CD4-positive, alpha-beta T cell (primary cell): ENCODE results near the gene MGAT5B. TPM values are rescaled to one million over a fixed set of nuclear protein-coding genes. Genes with fewer than 3 reads are reported as not detected.
"Not testable (repeated sequence)": the region's sequence is repeated elsewhere in the genome, so short reads cannot be mapped to it uniquely, and the experiment has no call there.

Source experiments
- ATAC-seq: fragments of 200-7000 bp; cut with Tn5 transposase; one replicate; pipeline ENCODE4 v1.10.0; 2022; ENCODE audit warnings: mild to moderate bottlenecking; ENCODE audit not compliant: poor library complexity
- CTCF ChIA-PET: fragments of 350-600 bp; sonication (Branson Sonifier 250); formaldehyde crosslinking; loops from one replicate; lab custom pipeline; 2021; ENCODE audit warnings: antibody characterized with exemption, inconsistent platforms; lab: Charles Lee
- POLR2A ChIA-PET: fragments of 350-600 bp; sonication (Branson Sonifier 250); formaldehyde crosslinking; loops from one replicate; lab custom pipeline; 2021; ENCODE audit warnings: antibody characterized with exemption, inconsistent platforms; lab: Charles Lee
- DNase-seq, 14 experiments: peaks; one replicate each; pipeline ENCODE4 v3.0.0-alpha.2; 2013 to 2020; ENCODE audit warnings: mixed read lengths in 2 of 14
- H3K27ac ChIP-seq, 2 donors: one replicate each; pipeline versions ENCODE4 v1.5.1 to v1.7.0; 2013; ENCODE audit warnings: low read length in 2 of 2, low read depth in 1 of 2, mild to moderate bottlenecking in 1 of 2
- H3K27me3 ChIP-seq, 2 experiments: 1 replicate in 1 of 2; 2 replicates in 1 of 2; pipeline versions ENCODE4 v1.6.1 to v1.7.0; 2013; ENCODE audit warnings: low read length in 2 of 2, control low read depth in 1 of 2, mild to moderate bottlenecking in 1 of 2, moderate library complexity in 1 of 2; ENCODE audit not compliant: insufficient read depth in 2 of 2, control insufficient read depth in 1 of 2
- H3K36me3 ChIP-seq: one replicate; pipeline ENCODE4 v1.6.1; 2013; ENCODE audit warnings: low read length, control low read depth; ENCODE audit not compliant: insufficient read depth
- H3K4me1 ChIP-seq: one replicate; pipeline ENCODE4 v1.6.1; 2013; ENCODE audit warnings: low read length, control low read depth; ENCODE audit not compliant: insufficient read depth
- H3K4me3 ChIP-seq: one replicate; pipeline ENCODE4 v1.5.1; 2013; ENCODE audit warnings: mild to moderate bottlenecking, low read length, moderate library complexity
- H3K9me3 ChIP-seq, 2 experiments: 1 replicate in 1 of 2; 2 replicates in 1 of 2; pipeline versions ENCODE4 v1.6.1 to v1.7.0; 2013; ENCODE audit warnings: low read length in 2 of 2, mild to moderate bottlenecking in 2 of 2, control low read depth in 1 of 2, moderate library complexity in 1 of 2; ENCODE audit not compliant: control insufficient read depth in 1 of 2, insufficient read depth in 1 of 2
- H3K27ac Mint-ChIP-seq: one replicate; pipeline ENCODE4 v1.8.0; 2020; ENCODE audit warnings: mixed read lengths
- H3K27me3 Mint-ChIP-seq: one replicate; pipeline ENCODE4 v1.8.0; 2021; ENCODE audit warnings: mixed read lengths
- H3K36me3 Mint-ChIP-seq: one replicate; pipeline ENCODE4 v1.8.0; 2021; ENCODE audit warnings: low read depth, mixed read lengths
- H3K4me1 Mint-ChIP-seq: one replicate; pipeline ENCODE4 v1.8.0; 2021; ENCODE audit warnings: low read depth, mixed read lengths
- H3K4me3 Mint-ChIP-seq: one replicate; pipeline ENCODE4 v1.8.0; 2020; ENCODE audit warnings: mild to moderate bottlenecking, mixed read lengths
- H3K9me3 Mint-ChIP-seq: one replicate; pipeline ENCODE4 v1.8.0; 2020; ENCODE audit warnings: mixed read lengths
- intact Hi-C, 2 experiments: fragments of 100-400 bp; cut with DNase I in 1 of 2; cut with micrococcal nuclease in 1 of 2; formaldehyde crosslinking; loops; one replicate each; pipeline versions ENCODE4 v1.15.1 to v1.9.0; 2023 to 2025; cut with DNase I, micrococcal nuclease
- total RNA-seq, 174 experiments: library from RNA in 2 of 174; stranded (reverse) in 2 of 174; gene quantifications; one replicate each; pipeline ENCODE4 v1.2.3 and lab custom pipeline; 2021 to 2026
- TF ChIP-seq, protein P1 (sequence below): fragments of 200-600 bp; IDR thresholded peaks from one replicate; pipeline ENCODE4 v1.8.0; 2022; ENCODE audit warnings: antibody characterized with exemption, mild to moderate bottlenecking

The MGAT5B gene
- total RNA-seq, 2 experiments from 2014 or later = 0.28 to 0.77 TPM

DNA sequence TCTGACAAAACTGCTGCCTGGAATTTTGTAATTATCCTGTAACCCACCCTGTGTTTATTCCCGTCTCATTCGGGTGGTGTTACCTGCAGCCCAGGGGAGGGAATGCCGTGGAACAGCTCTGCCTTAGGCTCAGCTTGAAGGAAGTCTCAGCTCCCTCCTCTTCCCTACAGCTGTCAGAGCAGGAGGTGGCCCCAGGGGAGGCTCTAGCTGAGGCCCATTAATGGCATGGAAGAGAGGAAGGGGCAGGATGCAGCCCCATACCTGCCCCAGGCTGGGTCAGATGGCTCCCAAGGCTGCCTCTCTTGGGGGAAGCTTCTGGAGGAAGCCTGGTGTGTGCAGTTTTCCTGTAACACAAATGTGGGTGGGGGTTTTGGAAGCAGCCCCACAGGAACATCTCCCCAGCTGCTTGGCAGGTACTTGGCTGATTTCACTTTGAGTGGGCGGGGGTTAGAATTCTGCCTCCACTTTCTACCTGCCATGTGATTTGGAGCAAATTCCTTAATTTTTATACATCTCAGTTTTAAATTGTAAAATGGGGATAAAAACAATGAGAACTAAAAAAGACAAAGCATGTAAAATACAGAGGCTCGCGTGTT is 103.9 kb downstream of the MGAT5B start:
- TF ChIP-seq, protein P1, sequence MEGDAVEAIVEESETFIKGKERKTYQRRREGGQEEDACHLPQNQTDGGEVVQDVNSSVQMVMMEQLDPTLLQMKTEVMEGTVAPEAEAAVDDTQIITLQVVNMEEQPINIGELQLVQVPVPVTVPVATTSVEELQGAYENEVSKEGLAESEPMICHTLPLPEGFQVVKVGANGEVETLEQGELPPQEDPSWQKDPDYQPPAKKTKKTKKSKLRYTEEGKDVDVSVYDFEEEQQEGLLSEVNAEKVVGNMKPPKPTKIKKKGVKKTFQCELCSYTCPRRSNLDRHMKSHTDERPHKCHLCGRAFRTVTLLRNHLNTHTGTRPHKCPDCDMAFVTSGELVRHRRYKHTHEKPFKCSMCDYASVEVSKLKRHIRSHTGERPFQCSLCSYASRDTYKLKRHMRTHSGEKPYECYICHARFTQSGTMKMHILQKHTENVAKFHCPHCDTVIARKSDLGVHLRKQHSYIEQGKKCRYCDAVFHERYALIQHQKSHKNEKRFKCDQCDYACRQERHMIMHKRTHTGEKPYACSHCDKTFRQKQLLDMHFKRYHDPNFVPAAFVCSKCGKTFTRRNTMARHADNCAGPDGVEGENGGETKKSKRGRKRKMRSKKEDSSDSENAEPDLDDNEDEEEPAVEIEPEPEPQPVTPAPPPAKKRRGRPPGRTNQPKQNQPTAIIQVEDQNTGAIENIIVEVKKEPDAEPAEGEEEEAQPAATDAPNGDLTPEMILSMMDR = no peak
- CTCF ChIA-PET = no interaction called here
- peaks cover 4% of the 10 kb centered on the region for H3K27me3 Mint-ChIP-seq

DNA sequence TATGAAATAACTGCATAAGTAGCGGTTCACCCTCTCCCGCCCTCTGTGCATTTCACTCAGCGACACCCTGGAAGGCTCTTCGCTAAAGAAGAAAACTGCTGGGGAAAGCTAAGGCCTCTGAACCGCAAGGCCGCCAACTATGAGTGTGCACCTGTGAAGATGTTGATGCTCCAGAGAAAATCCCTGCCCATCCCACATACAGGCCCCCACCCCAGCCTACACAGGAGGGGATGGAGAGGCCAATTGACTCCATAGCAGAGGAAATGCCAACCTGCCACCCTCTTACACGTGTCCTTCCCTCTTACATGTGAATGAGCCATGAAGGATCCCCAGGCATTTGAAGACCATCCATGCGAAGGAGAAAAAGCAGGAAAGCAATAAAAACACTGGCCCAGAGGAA is 104.8 kb downstream of the MGAT5B start:
- Histone ChIP-seq H3K9me3 (peaks cover 0 to 15% of the 10 kb centered on the region in 2 experiments), H3K4me1 (peaks cover 22% of the 10 kb centered on the region), H3K27me3 (no peaks in the 10 kb centered on the region), H3K27ac (no peak overlapping the region), H3K4me3 (no peak overlapping the region), H3K36me3 (no peaks in the 10 kb centered on the region)
- DNase-seq = no peak
- TF ChIP-seq, protein P1 = no peak
- CTCF ChIA-PET = no interaction called here
- Mint-ChIP-seq H3K27ac (no peak overlapping the region), H3K4me1 (peaks cover 22% of the 10 kb centered on the region), H3K9me3 (peaks cover under 1% of the 10 kb centered on the region), H3K27me3 (peaks cover 4% of the 10 kb centered on the region), H3K36me3 (peaks cover under 1% of the 10 kb centered on the region), H3K4me3 (no peak overlapping the region)
- intact Hi-C loops = loop anchor here in 1 of 2 experiments (5.0 kb wide), 1 partner anchor 39 kb away; no protein-coding TSS in a partner anchor
- POLR2A ChIA-PET = interaction anchor here (1.4 kb wide), 1 partner anchor 26 kb away, joined by 4 read pairs; no protein-coding TSS in a partner anchor
- ATAC-seq = no peak

More for the DNA sequence above, 103.9 kb downstream of the MGAT5B start:
- no peaks in the 10 kb centered on the region for H3K27me3 ChIP-seq
- DNase-seq = no peak
- no peak overlapping the region for H3K4me3 ChIP-seq
- H3K27ac ChIP-seq = no peak overlapping the region
- H3K36me3 ChIP-seq = no peaks in the 10 kb centered on the region
- Mint-ChIP-seq H3K27ac (no peak overlapping the region), H3K4me3 (no peak overlapping the region), H3K9me3 (no peaks in the 10 kb centered on the region), H3K36me3 (no peaks in the 10 kb centered on the region), H3K4me1 (peaks cover 27% of the 10 kb centered on the region)
- POLR2A ChIA-PET = interaction anchor here (0.5 kb wide), 1 partner anchor 29 kb away, joined by 5 read pairs; no protein-coding TSS in a partner anchor
- peaks cover 0 to 7% of the 10 kb centered on the region in 2 experiments for H3K9me3 ChIP-seq
- no peak for ATAC-seq
- peaks cover 22% of the 10 kb centered on the region for H3K4me1 ChIP-seq
- intact Hi-C loops = loop anchor here in 1 of 2 experiments (5.0 kb wide), 1 partner anchor 40 kb away; no protein-coding TSS in a partner anchor

DNA sequence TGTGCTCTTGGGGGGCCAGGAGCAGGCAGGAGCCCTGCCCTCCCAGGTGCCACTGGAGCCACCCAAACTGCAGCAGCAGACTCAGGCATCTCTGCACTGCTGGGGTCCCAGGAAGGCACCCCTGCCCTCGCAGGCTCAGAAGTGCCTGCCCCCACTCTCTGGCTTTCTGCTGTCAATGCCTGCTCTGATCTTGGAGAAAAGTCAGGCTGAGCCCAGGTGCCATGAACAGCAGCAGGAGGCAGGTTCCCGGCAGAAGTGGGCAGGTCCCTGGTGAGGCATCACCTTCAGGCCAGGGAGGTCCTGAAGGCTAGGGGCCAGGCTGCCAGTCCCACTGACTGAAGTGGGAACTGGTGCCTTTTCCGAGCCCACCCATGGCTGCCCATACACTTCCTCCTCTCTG is 106.5 kb downstream of the MGAT5B start:
- DNase-seq (no peak), ATAC-seq (no peak)
- Histone ChIP-seq H3K36me3 (no peaks in the 10 kb centered on the region), H3K4me1 (peaks cover 7% of the 10 kb centered on the region), H3K4me3 (no peak overlapping the region), H3K9me3 (peaks cover 0 to 16% of the 10 kb centered on the region in 2 experiments), H3K27ac (no peak overlapping the region), H3K27me3 (no peaks in the 10 kb centered on the region)
- Mint-ChIP-seq H3K4me3 (no peak overlapping the region), H3K36me3 (peaks cover 9% of the 10 kb centered on the region), H3K4me1 (peaks cover 11% of the 10 kb centered on the region), H3K27ac (no peak overlapping the region), H3K27me3 (peaks cover 4% of the 10 kb centered on the region), H3K9me3 (peaks cover 7% of the 10 kb centered on the region)
- ChIA-PET CTCF (no interaction called here), POLR2A (interaction anchor here (1.4 kb wide), 1 partner anchor 24 kb away, joined by 4 read pairs; no protein-coding TSS in a partner anchor)
- intact Hi-C loops = loop anchor here in 1 of 2 experiments (5.0 kb wide), 1 partner anchor 38 kb away; no protein-coding TSS in a partner anchor
- TF ChIP-seq, protein P1 = no peak

DNA sequence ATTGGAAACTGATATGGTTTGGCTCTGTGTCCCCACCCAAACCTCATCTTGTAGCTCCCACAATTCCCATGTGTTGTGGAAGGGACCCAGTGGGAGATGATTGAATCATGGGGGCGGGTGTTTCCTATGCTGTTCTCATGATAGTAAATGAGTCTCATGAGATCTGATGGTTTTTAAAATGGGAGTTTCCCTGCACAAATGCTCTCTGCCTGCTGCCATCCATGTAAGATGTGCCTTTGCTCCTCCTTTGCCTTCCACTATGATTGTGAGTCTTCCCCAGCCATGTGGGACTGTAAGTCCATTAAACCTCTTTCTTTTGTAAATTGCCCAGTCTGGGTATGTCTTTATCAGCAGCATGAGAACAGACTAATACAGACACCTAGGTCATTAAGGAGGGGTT is 109.8 kb downstream of the MGAT5B start:
- intact Hi-C loops, H3K4me3 Mint-ChIP-seq, H3K27ac ChIP-seq, H3K36me3 Mint-ChIP-seq, H3K36me3 ChIP-seq, ATAC-seq, CTCF ChIA-PET, DNase-seq, POLR2A ChIA-PET, H3K27ac Mint-ChIP-seq, H3K4me3 ChIP-seq, H3K9me3 Mint-ChIP-seq, H3K27me3 Mint-ChIP-seq, H3K27me3 ChIP-seq: not testable (repeated sequence)
- H3K9me3 ChIP-seq = peaks cover 0 to 16% of the 10 kb centered on the region in 2 experiments
- peaks cover 20% of the 10 kb centered on the region for H3K4me1 Mint-ChIP-seq
- H3K4me1 ChIP-seq = peaks cover 21% of the 10 kb centered on the region
